ENCODE results near the gene ORC1.
"Not testable (repeated sequence)": the region's sequence is repeated elsewhere in the genome, so short reads cannot be mapped to it uniquely, and the experiment has no call there.

The ORC1 gene

DNA sequence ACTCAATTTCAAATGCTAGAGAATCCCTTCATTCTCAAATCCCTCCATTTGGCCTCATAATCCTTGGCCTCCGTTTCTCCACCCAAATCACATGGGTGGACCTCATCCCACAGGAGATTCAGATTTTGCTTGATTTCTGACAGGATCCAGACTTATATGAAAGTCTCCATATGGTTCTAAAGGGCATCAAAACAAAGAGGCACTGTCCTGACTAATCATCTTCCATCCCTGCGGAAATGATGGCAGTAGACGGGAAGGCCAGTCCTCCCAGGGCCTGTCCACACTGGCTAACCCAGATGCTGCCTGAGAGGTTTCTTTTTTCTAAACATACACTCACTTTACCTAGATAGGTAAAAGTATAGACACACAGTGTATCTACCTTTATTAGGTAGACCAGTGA is 18.8 kb downstream of the ORC1 start:
- DNase-seq (ENCODE audit: low read depth), result no peak

DNA sequence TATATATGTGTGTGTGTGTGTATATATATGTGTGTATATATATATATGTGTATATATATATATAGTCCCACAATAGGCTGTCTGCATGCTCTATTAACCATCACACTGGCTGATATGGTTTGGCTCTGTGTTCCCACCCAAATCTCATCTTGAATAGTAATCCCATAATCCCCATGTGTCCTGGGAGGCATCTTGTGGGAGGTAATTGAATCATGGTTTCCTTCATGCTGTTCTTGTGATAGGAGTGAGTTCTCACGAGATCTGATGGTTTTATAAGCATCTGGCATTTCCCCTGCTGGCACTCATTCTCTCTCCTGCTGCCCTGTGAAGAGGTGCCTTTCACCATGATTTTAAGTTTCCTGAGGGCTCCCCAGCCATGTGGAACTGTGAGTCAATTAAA is 34.4 kb downstream of the ORC1 start:
- DNase-seq (ENCODE audit: low read depth), result not testable (repeated sequence)

DNA sequence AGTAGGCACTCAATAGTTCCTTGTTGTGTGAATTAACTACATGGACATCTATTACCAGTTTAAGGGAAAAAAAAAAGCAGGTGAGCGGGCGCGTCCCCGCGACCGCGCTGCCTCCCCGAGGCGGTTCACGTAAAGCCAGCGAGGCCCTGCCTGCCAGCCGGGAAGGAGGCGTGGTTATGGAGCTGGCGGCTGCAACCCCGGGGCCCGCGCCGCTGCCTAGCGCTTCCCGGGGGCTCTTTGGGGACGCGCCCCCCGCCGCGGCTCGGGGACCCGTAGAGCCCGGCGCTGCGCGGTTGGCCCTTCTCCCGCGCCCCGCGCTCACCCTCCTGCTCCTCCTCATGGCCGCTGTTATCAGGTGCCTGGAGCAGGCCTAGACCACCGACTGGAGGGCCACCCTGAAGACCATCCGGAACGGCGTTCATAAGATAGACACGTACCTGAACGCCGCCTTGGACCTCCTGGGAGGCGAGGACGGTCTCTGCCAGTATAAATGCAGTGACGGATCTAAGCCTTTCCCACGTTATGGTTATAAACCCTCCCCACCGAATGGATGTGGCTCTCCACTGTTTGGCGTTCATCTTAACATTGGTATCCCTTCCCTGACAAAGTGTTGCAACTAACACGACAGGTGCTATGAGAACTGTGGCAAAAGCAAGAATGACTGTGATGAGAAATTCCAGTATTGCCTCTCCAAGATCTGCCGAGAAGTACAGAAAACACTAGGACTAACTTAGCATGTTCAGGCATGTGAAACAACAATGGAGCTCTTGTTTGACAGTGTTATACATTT is 35.6 kb downstream of the ORC1 start:
- DNase-seq (ENCODE audit: low read depth), result no peak

DNA sequence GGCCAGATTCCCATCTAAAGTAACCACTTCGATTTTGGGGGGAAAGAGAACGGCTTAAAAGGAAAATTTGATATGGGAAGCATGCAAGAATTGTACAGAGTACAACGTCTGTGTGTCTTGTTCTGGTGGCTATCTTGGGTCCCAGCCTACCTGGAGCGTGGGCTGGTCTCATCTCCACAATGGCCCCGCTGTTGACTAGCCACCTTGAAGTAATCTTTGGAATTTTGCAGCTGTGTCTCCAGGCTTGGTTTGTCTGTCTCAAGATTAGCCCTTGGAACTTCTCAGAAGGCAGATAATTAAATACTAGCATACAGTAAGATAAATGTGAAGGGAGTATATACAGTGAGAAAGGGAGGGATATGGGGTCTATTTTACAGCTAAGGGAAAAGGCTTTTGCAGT is 37.0 kb downstream of the ORC1 start:
- DNase-seq (ENCODE audit: low read depth), result no peak

DNA sequence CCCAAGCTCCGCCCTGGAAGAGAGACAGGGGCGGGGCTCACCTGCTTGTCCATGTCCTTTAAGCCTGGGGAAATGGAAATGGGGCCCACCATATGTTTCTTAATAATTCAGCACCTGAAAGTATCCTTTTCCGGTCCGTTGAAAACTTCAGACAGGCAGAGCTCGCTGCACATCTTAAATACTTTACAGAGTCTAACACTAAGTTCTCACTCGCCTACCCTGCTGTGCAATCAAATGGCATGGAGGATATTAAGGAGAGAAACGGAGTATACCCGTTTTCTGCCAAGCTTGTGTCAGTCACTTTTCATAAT is 37.8 kb downstream of the ORC1 start:
- DNase-seq (ENCODE audit: low read depth), result no peak

DNA sequence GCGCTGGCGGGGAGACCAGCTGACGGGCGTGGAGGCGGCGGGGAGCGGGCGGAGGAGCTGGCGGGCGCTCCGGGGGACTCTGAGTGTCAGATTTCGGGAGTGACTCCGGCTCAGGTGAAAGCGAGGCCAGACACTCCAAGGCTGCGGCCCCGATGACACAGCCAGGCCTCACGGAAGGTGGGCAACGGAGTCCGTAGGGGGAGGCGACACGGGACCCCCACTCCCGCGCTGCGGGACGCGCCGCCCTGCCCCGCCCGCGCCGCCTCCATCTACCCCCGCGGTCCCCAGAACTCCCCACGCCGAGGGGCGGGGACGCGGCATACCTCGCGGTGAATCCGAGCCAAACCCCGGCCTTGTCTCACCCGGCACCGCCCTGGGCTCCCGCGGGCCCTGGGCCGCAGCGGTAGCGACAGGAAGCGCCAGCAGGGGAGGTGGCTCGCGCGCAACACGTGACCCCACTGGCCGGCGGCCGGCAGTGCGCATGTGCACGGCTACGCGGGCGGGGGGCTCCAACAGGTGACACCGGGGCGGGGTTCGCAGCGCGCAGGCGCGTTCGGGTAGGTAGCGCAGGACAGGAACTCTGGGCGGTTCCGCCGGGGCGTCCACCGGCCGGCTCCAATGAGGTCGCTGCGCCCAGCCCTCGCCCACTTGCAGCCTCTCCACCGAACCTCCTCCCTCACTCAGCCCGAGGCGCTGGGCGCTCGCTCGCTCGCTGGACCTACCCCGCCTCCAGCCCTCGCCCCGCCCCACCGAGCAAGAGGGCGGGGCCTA is 38.3 kb downstream of the ORC1 start, which contains the start of gene CC2D1B:
TSS of gene CC2D1B (minus strand) at position 460 of the 771 bp plus-strand sequence. CDS start 1,585 bp downstream, outside the sequence.
- DNase-seq (ENCODE audit: low read depth), result peak; percentile 99

DNA sequence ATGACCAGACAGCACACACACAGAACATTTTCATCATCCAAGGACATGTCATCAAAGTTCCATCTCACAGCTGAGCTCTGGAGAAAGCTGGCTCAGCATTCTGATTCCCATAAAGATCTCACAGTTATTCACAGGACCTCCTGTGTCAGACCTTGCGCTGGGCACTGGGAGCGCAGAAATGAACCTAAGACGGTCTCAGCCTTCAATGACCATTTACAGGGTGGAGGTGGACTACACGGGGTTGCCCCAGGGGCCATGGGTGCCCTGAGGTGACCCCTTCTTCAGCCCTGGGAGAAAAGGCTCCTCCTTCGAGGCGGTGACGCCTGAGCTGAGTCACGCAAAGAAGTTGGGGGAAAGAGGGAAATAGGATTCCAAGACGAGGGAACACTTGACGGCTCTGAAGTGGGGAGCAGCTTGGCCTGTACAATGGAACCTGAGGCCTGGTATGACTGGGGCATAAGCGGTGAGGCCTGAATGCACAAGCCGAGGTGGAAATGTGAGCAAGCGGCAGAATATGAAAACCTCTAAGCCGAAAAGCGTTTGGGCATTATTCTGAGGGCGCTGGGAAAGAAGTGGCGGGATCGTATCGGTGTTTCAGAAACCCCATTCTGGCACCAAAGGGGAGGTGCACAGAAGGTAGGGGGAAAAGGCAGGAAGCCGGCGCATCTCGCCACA is 39.0 kb downstream of the ORC1 start:
- DNase-seq (ENCODE audit: low read depth), result no peak

DNA sequence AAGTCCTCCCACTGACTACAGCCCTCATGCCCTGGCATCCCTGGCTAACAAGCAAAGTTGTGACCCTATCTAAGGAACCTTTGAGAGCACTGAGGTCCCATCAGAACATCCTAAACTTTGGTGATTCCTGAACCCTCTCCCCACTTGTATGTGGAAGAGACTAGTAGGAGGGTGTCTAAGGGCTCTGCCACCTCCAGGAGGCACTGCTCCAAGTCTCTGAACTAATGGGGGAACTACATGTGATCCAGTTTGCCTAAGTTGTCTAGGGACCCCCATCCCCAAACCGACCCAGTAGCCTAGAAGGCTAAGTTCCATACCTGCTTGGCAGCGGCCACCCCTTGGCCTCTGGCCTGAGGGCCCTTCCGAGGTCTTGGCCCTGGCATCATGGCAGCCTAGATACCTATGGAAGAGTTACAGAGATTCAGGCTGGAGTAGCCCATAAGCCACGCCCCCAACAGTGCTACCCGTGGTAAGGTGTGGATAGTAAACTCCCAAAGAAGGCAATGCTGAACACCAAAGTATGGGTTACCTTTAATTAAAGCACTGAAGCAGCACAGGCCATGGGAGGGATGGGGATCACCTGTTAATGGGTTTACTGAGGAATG is 39.9 kb downstream of the ORC1 start:
- DNase-seq (ENCODE audit: low read depth), result no peak

DNA sequence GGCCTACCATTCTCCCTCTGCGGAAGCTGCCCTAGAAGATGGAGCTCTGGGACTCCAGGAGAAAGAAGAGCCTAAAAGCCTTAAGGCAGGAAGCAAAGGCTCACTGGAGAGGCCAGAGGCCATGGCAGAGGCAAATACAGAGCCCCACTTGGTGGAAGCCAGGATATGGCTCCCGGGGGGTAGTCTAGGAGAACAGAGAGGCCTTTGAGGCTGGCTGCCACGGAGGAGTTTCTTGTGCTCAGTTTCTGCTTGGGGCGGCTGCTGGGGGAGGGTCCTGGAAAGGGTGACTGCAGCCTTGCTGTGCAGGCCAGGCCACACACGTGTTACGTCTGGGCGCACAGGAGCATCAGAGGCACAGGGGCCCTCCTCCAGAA is 43.6 kb downstream of the ORC1 start:
- DNase-seq (ENCODE audit: low read depth), result no peak

DNA sequence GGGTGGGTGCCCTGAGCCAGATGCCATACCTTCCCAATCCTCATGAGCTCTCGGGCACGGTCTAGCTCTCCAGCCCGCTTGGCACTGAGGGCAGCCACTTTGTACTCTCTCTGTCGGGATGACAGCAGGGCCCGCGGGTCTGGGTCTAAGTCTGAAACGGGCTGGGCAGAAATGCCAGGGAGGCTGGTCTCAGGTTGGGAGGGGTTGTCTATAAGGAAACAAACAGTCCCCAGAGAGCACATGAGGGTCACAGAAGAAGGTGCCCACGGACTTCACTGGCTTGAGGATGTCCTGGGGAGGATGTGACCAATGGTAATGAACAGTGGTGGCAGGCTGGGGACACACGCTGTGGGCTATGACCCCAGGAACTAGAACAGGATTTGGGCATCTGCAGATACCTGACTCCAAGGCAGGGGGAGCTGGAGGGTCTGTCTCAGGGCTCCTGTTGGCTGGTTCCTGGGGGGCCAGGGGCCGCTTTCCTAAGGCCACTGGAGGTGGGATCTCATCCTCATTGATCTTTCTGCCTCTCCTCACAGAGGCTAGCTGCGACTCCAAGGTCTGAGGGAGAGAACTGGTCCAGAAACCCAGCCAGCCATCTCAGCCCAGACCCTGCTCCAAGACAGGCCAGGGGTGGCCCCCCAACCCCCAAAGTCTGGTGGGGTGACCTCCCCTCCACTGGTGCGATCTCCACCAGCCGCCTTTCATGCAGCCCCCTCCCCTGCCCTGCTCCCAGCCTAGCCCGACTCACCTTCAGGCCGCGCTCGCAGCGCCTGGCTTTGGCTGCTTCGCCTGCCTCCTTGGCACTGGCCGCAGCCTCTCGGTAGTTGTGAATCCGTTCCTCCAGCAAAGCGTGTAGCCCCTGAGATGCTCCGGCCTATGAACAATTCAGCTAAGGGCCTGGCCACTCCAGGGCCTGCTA is 44.3 kb downstream of the ORC1 start:
- no peak for DNase-seq (ENCODE audit: low read depth)

DNA sequence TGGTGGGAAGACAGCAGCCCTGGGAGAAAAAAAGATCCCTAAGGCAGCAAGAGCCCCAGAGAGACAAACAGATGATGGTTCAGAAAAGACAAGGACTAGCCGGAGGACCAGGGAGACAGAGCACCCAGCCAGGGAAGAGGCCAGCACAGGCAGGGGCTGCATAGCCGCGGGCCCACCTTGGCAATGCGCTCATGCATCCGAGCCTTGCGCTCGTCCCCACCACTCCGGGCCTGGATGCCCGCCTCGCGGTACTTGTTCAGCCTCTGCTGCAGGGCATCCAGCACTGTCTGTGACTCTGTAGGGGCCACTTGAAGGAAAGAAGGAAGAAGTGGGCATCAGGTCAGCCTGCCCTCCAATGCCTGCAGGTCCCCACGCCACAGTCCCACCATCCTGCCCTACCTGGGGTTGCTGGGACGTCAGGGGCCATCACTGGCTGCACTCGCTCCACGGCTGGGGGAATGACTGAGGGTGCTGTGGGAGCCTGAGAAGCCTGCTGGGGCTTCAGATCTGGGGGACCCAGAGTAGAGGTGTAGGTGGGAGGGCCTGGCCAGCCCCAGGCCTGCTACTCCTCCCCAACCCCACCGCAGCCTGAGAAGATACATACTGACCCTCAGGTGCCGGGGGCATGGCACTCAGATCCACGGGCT is 45.2 kb downstream of the ORC1 start:
- no peak for DNase-seq (ENCODE audit: low read depth)

DNA sequence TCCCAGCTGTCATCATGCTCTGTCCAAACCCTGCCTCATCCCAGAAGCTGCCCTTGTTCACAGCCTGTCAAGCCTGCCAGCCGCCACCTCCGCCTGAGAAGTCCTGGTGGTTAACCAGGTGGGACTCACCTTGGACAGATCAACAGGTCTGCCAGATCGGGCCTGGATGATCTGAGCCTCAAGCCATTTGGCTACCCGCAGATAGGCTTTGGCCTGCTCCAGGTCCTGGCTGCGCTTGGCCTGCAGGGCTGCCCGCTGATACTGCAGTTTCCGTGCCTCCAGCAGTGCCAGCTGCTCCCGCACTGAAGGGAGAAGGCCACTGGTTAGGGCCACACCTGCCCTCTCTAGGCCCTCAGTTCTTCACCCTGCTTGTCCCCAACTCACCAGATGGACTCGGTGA is 46.8 kb downstream of the ORC1 start:
- DNase-seq (ENCODE audit: low read depth), result no peak

DNA sequence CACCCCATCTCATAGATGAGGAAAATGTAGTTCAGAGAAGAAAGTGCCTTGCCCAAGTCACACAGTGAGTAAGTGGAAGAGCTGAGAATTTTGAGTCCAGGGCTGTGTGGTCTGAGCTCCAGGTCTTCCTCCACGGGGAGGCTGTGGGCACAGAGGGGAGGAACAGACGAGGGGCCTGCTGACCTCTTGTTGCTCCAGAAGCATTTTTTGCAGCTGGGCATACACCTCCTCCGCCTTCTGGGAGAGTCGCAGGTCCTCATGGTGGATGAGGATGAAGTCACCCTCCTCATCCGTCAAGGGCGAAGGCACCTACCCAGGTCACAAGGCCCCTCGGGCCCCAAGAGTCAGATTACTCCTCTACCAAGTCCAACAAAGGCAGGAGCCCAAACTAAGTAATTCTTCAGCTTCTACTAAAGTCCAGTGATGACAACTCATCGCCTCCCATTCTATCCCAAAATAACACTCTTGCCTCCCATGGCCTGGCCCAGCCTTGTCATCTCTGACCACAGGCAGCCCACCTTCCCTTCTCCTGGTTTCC is 47.3 kb downstream of the ORC1 start:
- no peak for DNase-seq (ENCODE audit: low read depth)

DNA sequence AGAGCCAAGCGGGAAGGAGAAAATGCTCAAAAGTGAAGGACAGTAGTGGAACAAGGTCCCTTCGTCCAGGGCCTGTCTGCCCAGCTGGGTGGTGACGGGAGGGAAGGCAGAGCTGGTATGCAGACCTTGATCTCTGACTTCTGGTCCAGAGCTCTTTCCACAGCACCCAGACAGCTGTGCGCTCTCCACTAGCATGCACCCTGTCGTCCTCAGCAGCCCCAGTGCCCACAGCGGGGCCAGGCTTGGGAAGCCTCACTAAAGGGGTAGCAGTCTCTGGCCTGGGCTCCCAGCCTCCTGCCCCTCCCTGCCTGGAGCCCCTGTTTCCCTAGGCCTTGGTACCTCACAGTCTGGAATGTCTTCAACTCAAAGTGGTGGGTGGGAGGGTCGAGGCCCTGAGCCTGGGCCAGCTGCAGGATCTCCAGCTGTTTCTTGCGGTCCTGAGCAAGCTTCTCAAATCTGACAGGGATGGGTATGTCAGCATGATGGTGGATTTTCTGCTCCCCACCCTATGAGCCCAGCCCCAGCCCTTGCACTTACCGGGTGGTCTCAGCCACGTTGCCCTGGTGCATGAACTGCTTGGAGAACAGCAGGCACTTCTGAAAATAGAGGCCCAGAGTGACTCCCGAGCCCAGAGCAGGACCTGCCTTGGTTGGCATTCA is 48.2 kb downstream of the ORC1 start:
- DNase-seq (ENCODE audit: low read depth), result no peak

DNA sequence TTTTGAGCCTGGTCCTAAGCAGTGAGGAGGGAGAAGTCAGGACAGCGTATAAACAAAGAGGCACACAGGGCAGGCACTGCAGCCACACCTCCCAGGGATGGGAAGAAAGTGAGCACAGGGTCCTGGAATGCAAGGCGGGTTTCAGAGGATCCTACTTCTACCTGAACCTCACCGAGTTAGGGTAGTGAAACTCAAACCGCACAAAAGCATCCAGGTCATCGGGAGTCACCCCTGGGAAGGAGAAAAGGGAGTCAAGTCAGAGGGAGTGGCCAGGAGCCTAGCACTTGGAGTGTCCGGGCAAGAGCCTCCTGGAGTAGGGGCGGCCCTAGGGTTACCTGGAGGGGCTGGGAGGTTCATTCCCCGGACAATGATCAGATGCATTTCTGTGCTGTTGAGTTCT is 48.8 kb downstream of the ORC1 start:
- no peak for DNase-seq (ENCODE audit: low read depth)

DNA sequence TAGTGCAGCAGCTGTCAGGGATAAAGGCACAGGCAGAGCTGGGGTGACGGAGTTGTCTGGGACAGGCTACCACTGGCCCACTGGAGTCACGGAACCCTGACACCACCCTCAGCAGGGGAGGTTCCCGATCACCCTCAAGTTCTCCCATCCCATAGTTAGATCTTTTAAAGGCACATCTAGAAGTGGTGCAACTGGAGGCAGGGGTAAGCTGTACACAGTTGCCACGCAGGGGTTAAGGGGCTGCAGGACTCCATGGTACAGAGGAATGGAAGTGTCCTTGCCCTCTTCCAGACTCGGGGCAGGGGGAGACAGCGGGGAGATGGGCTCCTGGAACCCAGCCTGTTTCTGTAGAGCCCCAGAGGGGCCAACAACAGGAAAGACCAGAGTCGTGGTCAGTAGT is 51.5 kb downstream of the ORC1 start:
- DNase-seq (ENCODE audit: low read depth), result no peak

DNA sequence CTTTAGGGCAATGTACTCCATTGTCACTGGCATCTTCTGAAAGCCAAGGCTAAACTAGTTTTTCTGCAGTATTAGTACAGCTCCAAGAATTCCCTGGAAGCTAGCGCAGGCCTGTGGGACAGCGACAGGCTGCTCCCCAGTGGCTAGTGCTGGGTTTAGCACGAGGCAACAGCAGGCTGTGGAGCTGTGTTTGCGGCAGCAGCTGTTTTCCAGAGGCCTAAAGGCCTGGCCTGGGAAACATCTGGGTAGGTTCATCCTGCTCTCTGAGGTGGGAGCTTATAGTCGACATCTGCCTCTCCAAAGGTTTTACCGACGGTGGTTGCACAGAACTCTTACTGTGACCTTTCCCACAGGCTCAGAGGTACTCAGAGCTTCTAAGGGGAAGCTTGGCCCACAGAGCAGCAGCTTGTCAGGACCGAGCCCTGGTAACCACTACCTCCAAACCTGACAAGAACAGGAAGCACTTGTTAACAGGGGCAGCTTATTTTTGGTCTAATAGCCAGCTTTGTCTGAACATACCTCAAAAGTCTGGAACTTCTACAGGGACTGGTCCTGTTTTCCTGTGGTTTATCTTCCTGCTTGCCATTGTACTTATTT is 55.4 kb downstream of the ORC1 start:
- DNase-seq (ENCODE audit: low read depth), result no peak

DNA sequence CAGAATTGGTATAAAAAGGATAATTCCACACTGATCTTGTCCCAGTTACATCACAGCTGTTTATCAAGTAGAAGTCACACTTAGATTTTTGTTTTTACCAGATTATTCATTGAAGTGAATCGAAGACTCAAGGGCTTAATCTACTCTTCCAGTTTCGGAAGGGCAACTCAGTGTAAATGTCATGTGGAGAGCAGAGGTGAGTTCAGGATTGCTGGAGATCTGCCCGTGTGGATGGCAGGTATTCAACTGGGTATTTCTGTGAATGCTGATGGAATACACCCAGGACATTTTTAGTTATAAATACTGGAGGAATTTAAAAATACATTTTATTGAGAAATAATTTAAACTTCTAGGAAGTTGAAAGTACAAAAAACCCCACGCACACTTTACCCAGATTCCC is 57.6 kb downstream of the ORC1 start:
- DNase-seq (ENCODE audit: low read depth), result no peak

DNA sequence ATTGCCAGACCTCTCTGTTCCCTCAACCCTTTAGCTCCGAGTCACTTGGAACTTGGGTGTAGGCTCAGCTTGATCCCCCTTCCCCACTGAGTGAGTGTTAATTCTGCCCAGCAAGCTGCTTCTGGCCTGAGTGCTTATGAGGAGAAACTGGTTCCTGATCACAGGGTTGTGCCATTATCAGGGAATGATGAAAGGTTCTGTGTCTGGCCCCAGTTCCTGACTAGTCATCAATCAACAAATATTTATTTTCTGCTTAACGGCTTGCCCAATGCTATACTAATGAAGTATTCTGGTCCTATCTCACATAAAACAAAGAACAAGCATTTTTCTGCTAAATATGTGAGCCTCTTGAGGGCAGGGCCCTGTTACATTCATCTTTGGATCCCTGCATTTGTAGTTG is 59.0 kb downstream of the ORC1 start:
- DNase-seq (ENCODE audit: low read depth), result no peak

DNA sequence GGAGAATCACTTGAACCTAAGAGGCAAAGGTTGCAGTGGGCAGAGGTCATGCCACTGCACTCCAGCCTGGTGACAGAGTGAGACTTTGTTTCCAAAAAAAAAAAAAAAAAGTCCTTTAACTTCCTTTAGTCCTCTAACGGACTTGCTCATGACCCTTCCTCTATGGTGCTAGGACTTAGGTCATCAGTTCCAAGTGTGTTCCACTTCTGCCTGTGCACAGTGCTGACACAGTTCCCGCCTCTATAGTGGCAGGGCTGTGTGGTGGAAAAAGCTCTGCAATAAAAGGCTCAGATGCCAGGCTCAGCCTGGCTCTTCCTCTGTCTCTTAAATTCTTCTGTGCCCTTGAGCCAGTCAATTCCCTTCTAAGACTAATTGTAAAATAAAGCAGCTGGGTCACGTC is 60.2 kb downstream of the ORC1 start:
- DNase-seq (ENCODE audit: low read depth), result no peak
